NCI-H146 (cell line): ENCODE data around the gene FLT4.
A peak's percentile ranks its signal among the peaks of the same experiment; 100 is the strongest.

Experiments
- DNase-seq: peaks from one replicate; lab custom pipeline; 2025; lab: John Stamatoyannopoulos, UW

FLT4 gene

DNA sequence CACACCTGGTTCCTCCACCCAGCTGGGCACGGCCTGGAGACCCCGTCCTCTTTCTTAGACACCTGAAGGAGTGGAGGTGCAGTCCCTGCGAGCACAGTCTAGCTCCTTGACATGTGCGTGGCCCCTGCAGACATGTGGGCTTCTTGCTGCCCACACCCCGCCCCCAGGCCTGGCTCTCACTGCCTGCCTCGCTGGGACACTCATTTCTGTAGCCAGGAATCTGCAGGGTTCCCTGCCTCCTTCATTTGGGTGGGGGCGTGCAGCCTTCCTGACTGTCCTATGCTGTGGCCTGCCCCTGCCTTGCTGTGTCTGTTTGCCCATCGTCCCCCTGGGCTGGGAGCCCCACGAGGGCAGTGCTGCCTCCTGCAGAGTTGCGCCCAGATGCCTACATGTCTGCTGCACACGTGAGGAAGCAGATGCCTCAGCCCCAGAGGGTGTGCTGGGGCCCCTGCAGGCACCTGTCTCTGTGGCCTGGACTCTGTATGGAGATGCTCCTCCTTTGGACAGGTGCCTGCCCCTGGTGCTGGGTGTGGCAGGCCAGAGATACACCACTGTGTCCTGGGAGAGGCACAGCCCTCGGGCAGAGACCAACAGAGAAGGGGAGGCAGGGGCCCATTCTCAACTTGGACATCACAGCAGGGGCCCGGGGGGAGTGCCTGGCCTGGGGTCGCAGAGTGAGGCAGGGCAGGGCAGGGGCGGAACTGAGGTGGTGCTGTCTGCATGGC is 22.6 kb downstream of the FLT4 start:
- no peak for DNase-seq

GRCh38 chr5:180625791-180626660 is 23.4 kb downstream of the FLT4 start:
- DNase-seq = no peak

DNA sequence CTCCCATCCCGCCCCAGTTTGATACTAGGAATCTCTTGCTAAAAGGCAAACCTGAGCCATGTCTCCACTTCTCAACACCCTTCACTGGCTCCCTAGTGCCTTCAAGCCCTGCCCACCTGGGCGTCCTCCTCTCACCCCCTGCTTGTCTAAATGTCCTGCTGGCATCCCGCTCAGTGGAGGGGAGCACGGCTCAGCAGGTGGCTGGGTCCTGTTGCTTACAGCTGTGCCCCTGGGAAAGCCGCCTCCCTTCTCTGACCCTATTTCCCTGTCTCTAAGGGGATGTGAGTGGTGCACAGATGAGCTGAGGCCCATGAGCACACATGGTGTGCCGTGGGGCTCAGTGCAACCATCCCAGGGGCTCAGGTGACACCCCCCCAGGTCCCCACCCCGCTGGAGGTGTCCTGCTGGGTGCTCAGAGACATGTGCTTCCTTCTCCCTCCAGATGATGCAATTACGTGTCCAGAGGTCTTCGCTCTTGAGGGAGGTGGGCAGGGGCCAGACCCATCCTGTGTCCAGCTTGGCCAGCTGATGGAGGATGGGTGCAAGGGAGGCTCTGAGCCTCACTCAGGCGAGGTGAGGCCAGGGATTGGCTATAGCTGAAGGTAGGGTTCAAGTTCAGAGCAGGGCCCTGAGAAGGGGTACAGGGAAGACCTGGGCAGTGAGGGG is 24.1 kb downstream of the FLT4 start:
- DNase-seq = no peak

DNA sequence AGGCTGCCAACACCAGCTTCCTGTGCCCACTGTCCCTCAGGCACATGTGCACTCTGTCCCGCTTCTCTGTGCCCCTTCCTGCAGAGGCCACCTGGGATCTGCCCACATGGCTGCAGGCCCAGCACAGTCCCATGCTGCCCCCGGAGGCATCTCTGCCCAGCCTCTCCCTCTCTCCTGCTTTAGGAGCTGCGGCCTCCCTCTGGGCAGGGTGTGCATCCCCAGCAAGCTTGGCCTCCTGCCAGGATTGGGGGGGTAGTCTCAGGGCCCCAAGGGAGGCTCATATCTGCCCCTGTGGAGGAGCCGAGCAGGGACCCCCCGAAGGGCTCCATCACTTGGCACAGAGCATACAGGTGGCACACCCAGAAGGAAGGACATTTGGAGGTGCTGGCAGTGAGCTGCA is 24.8 kb downstream of the FLT4 start:
- DNase-seq = no peak

- no peak for DNase-seq
These were observed 25.6 kb downstream of the FLT4 start for GRCh38 chr5:180623844-180624243.

GRCh38 chr5:180623411-180623834 is 26.0 kb downstream of the FLT4 start:
- no peak for DNase-seq

DNA sequence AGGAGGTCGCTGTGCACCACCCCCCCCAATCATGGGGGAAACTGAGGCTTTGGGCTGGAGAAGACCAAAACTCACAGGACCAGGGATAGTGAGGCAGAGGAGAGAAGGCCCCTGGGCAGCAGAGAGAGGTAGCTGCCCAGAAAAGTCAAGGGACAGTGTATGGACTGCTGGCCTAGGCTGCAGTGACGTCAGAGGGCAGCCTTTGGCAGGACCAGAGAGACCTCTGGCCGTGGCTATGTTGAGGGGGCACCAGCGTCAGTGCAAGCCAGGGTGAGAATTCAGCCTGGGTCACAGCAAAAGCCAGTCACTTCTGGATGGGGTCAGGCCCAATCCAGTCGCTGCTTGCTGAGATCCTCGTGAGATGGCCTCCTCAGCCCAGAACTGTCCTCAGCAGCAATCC is 26.5 kb downstream of the FLT4 start:
- DNase-seq = no peak

DNA sequence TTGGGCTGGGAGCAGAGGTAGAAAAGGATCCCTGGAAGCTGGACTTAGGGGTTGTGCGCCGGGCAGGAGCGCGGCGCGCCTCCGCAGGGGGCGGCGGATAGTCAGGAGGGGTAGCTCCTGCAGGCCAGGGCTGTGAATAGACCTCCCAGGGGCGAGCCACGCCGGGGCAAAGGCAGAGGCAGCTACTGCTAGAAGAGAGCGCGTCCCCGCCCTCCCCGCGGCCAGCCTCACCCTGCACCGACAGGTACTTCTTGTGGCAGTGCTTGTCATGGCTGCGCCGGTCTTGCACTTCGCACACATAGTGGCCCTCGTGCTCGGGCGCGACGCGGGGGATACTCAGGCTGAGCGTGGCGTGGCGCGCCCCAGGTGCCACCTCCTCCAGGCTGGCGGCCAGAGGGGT is 28.1 kb downstream of the FLT4 start:
- no peak for DNase-seq

GRCh38 chr5:180620014-180620413 is 29.4 kb downstream of the FLT4 start:
- DNase-seq = no peak

DNA sequence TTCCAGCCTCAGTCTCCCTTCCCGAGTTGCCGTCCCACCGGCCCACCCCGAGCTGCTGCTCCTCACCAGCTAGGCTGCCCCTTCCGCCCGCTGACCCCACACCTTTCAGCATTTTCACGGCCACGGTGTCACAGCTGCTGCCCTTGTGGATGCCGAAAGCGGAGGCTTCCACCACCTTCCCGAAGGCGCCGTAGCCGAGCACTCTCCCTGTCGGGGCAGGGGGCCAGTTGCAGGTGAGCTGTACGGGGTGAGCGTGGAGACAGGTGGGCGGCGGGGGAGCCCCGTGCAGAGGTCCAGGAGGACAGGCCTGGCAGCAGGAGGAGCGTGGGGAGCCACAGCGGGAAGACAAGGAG is 29.9 kb downstream of the FLT4 start:
- no peak for DNase-seq

GRCh38 chr5:180618829-180619562 is 30.4 kb downstream of the FLT4 start:
- DNase-seq = peak; percentile 28

DNA sequence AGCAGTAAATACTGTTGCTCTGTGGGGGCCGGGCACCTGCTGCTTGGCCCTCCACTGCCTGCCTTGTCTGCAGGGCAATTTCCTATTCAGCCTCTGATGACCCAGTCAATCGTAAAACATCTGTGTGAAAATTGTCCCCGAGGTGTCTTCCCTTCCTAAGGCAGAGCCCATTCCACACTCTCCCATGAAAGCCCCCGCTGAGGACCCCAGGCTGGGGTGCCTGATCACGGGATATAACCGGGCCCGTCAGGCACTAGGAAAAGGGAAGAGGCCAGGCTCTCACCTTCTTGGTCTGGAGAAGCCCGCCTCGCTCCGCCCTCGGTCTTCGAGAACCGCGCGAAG is 30.9 kb downstream of the FLT4 start:
- DNase-seq = no peak

GRCh38 chr5:180613814-180614188 is 35.6 kb downstream of the FLT4 start:
- DNase-seq = no peak

DNA sequence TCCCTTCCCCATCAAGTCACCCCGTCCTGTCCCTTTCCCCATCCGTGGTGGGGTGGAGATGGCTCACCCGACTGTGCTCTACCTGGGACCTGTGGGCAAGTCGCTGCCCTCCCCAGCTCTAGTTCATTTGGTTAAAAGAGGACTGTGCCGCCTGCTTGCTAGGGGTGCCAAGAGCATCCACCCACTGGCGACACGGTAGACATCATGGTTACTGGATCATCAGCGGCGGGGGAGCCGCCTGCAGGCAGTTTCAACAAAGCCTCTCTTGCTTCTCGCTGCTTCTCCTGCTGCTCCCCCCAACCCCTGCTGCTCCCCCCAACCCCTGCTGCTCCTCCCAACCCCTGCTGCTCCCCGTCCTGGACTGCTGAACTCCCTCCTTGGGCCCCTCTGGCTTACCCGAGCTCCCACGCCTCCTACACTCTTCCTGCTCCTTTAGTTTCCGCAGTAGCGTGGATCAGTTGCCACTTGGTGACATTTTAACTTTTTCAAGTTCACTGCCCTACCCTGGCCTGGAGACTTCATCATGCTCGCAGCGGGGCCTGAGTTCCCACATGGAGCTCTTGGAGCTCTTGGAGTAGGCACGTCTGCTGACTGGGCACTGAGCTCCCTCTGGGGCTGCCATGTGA is 36.1 kb downstream of the FLT4 start:
- DNase-seq = no peak

DNA sequence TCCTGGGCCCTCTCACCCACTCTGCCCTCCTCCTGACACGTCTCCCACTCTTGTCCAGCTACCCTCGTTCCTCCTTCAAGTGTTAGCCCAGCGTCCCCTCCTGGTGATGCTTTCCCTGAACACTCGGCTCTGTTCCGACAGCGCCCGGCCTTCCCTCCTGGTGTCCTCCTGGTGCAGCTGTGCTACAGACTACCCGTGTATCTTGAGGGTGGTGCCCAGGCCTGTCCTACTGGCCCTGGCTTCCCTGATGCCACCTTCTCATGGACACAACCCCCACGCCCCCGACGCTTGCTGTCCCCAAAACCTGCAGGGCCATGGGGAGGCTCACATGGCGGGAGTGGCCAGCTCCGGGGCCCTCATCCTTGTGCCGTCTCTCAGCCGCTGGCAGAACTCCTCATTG is 36.7 kb downstream of the FLT4 start:
- DNase-seq = no peak

- DNase-seq = peak; percentile 47
These were observed 38.1 kb downstream of the FLT4 start for GRCh38 chr5:180611140-180611850.

GRCh38 chr5:180609817-180610550 is 39.4 kb downstream of the FLT4 start:
- no peak for DNase-seq

- no peak for DNase-seq
These were observed 40.0 kb downstream of the FLT4 start for GRCh38 chr5:180609386-180609785.

DNA sequence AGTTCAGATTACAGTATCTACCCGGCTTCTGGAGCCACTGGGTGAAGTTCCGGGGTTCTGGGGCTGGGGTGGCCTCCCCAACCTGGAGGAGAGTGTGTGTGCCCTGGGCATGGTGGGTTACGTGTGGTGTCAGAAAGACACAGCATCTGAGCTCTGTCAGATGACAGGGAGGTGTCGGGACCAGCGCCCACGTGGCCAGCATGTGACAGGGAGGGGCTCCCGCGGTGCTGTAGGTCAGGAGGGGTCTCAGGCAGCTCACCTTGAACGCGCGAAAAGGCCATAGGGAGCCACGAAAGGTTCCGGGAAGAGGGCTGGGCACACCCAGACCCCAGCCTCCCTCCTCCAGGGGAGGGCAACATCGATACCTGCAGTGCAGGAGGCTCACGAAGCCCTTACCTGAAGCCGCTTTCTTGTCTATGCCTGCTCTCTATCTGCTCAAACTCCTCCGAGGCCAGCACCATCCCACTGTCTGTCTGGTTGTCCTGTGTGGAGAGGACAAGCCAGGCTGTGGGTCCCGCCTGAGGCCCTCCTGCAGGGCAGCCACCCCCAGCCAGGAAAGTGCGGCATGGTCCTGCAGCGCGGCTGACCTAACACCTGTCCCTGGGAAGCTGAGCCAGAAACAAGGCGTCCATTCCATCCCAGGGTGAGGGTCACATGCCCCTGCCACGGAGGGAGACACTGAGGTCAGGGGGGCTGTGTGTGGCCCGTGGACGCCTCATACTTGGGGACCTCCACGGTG is 40.7 kb downstream of the FLT4 start:
- DNase-seq = no peak
